NCI-H2081 (cell line): ENCODE measurements around the gene HOXB8.

ENCODE experiments used
- DNase-seq, 2 experiments: peaks; one replicate each; lab custom pipeline; 2025; lab: John Stamatoyannopoulos, UW

HOXB8 gene

GRCh38 chr17:48610282-48611211 lies 4.5 kb downstream of the HOXB8 start, which contains the start of gene HOXB7:
Gene HOXB7 (minus strand): TSS chr17:48611017. CDS start chr17:48610918, 99 bp downstream.
- peak; percentile 84 to 87 for DNase-seq

DNA sequence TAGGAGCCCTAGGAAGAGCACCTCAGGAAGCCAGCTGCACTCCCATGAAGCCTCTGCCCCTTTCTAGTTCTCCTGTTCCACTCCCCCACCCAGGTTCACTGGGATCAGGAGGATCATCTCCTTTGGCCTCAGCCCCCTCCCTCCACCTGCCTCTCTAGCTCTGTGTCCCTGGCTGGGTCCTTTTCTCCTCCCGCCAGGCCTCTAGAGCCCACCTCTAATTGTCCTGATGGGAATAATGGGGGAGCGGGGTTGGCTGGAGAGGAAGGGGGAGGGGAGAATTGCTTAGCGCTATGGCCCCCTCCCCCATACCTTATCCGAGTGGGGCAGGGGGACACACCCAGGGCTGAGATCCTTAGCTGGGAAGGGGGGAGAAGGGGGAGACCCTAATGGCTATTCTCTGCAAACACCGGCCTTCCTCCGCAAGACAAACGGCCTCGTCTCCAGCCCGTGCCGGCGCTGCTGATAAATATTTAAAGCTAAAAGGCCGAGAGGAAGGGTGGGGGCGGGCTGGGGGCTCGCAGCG lies 5.3 kb downstream of the HOXB8 start:
- DNase-seq = no peak

- no peak for DNase-seq
Observed at GRCh38 chr17:48609033-48609432, 6.1 kb downstream of the HOXB8 start.

DNA sequence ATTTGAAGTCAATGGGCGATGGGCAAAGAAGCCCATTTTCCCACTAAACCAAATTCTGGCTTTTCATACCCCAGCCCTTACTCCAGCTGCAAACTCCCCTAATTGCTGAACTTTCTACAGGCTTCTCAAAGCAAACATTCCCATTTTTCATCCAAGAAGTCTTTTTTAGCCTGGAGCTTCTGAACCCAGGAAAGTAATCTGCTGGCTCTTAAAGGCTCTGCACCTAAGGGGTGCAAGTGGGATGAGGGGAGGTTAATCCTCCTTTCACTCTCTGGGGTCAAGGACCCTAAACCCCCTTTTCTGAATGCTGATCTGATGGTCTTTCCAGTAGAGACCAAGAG lies 6.6 kb downstream of the HOXB8 start:
- no peak for DNase-seq

GRCh38 chr17:48606892-48607614 lies 8.0 kb downstream of the HOXB8 start:
- no peak for DNase-seq

- DNase-seq = no peak
Observed at GRCh38 chr17:48605991-48606891, 8.9 kb downstream of the HOXB8 start.

DNA sequence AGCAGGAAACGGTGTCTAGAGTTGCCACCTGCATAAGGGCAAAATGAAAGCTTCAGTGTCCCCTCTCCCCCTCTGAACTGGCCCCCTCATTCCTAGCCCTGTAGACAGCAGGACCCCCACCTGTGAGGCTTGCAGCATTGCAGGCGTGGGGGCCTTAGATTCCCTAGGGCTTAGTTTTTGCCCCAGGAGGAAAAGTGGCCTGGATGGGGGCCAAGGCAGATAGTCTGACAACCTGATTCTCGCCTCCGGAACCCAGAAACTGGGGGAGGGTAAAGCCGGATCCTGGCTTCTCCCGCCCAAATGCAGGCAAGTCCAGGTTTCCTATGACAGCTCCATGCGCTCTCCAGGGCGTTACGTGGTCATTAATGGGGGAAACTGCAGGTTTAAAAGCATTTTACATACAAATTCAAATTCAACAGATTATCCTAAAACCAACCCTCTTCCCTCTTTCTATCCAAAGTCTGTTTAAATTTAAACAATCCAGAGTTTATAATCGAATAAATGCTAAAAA lies 9.6 kb downstream of the HOXB8 start:
- DNase-seq = no peak

- DNase-seq = no peak
Observed at GRCh38 chr17:48604770-48605329, 10.2 kb downstream of the HOXB8 start, which contains the start of gene HOXB6. Gene HOXB6 (minus strand): TSS chr17:48604986. CDS start chr17:48598150, 6,836 bp downstream.

GRCh38 chr17:48603959-48604769 lies 10.9 kb downstream of the HOXB8 start:
- DNase-seq = no peak

GRCh38 chr17:48601539-48602425 lies 13.3 kb downstream of the HOXB8 start:
- DNase-seq = no peak

DNA sequence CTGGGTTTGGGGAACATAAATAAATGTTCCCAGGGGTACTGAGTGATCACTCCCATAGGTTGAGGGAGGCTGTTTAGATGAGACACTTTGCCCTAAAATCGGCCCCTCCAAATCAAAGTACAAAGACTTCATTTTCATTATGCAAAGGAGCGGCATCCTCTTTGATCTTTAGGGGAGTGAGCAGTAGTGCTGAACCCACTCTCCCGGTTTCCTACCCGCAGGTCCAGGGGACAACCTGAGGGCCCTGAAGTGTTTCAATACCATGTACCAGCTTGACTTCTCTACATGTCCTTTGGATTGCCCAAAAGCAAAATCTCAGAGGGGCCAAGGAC lies 13.9 kb downstream of the HOXB8 start:
- DNase-seq = no peak

DNA sequence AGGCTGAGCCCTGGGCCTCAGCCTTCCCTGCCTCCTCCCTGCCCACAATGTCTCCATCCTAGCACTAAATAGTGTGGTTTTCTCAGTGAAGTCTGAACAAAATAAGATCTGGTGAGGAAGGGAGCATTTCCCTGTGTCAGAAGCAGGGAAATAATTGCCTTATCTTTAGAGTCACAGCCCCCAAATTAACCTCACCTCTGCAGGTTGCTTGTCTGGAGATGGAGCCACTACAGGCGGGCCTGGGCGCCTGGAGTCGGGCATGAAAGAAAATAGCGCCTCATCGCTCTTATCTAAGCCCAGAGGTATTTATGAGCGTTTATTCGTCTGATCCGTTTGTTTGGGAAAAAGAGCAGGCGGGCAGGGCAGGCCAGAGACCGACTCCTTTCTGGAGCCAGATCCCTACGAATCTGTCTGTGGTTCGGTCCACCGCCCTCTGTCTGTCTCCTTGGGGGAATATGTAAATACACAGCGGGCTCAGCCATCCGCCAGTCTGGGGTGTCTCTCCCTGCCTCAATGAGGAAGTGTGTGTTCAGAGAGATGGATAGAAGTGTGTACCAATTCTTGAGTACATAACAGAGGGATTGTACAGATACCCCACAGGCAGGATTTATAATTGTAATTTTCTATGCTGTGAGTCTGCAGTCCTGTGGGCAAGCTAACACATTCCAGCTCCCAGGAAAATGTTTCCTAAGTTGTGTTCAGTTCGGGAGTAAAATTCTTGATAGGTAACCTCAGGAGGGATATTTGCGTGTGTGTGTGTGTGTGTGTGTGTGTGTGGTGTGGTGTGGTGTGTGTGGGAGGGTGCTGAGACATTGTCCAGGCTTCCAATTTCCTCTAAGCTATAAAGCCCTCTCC lies 14.6 kb downstream of the HOXB8 start:
- DNase-seq = no peak

DNA sequence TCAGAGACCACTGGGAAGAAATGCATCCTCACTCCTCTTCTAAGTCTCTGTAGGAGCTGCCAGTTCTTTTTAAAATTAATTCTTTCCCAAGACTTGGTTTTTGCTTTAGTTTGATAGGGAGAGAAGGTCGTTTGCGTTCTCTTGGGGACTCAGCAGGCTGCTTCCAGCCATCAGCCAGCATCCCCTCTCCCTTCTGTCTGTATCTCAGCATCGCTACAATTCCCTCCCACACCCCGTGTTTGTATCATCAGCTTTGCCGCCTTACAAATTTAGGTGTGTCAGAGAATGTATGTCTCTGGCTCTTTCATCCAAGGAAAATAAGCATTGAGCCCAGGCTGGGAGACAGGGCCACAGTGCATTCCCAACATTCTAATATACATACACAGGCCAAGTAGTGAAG lies 15.7 kb downstream of the HOXB8 start:
- DNase-seq = no peak

DNA sequence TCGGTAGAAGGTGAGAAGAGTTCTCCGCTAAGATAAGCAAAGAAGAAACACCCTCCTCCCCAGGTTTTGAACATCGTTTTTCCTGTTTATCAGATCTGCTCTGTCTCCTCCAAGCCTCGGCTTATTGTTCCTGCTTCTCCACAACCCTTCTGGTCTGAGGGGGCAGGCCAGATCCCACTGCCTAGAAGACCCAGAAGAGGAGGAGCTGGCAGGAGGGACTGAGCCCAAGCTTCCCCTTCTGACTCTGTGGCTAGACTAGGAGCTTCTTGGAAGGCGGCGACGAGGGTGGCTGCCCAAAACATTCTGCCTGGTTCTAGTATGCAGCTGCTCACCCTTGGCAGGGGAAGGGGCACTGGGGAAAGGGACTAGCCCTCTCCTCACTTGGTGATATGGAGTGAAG lies 16.4 kb downstream of the HOXB8 start:
- DNase-seq = no peak

GRCh38 chr17:48597778-48598631 lies 17.1 kb downstream of the HOXB8 start:
- DNase-seq = peak in 1 of 2 experiments; percentile 73

- no peak for DNase-seq
Observed at GRCh38 chr17:48597528-48597777, 17.6 kb downstream of the HOXB8 start.

DNA sequence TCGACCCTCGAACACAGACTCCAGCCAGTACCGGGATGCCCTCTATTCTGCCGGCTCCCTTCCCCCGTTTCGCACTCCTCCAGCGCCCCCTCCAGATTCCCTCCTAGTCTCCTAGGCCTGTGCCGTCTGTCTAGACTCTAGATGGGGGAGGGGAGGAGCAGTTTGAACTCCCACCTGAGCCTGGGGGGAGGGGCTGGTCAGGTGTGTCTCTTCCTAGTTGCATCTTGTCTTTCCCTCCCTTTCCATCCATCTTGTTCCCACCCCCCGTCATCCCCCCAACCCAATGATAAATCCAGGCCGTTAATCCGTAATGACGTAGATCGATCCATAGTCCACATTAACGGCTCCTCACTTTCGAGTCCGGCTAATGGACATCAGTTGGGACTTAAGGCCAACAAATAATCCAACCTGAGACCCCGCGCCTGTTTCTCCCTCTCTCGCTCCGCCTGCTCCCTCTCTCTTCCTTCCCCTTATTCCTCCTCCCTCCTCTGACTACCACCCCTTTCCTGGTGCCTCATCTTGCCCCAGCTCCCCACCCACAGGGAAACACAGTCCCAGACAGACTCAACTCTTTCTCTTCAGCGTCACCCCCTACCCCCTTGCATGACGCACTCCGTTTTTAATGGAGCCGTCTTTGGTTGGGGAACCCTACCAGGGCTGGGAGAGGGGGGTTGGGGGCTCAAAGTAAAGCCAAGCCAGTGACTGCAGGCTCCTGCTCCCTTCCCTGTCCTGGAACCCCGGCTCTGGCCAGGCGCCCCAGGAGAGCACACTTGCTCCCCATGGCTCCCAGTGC lies 18.2 kb downstream of the HOXB8 start:
- peak in 1 of 2 experiments; percentile 50 for DNase-seq
